ENCODE data around the gene KIN.

DNA sequence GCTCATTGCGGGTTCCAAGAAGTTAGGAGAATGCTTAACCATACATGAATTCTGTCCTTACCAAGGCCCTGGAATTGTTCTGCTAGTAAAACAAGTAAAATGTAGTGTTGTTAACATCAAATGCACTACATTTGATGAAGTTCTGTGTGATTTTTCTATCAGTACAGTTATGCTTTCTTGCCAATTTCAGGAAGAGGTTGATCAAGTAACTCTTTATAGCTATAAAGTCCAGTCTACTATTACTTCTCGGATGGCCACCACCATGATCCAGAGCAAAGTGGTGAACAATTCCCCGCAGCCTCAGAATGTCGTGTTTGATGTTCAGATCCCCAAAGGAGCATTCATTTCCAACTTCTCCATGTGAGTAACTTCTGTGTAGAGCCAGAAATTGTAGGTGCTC lies 79.0 kb downstream of the KIN start:
- TF ChIP-seq, protein P1, sequence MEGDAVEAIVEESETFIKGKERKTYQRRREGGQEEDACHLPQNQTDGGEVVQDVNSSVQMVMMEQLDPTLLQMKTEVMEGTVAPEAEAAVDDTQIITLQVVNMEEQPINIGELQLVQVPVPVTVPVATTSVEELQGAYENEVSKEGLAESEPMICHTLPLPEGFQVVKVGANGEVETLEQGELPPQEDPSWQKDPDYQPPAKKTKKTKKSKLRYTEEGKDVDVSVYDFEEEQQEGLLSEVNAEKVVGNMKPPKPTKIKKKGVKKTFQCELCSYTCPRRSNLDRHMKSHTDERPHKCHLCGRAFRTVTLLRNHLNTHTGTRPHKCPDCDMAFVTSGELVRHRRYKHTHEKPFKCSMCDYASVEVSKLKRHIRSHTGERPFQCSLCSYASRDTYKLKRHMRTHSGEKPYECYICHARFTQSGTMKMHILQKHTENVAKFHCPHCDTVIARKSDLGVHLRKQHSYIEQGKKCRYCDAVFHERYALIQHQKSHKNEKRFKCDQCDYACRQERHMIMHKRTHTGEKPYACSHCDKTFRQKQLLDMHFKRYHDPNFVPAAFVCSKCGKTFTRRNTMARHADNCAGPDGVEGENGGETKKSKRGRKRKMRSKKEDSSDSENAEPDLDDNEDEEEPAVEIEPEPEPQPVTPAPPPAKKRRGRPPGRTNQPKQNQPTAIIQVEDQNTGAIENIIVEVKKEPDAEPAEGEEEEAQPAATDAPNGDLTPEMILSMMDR (IDR thresholded peaks at IDR 0.05; ENCODE audit: low read depth, low read length, poor library complexity, severe bottlenecking), result no peak
- TF ChIP-seq EZH2phosphoT487 (IDR thresholded peaks at IDR 0.05; ENCODE audit: borderline replicate concordance, low read length), result no peak

All from DOHH2 (cell line).